CD4-positive, alpha-beta T cell treated with Interleukin-1 beta for 1 hour (primary cell): ENCODE data around the gene TBPL2.
"Not testable (repeated sequence)": the region's sequence is repeated elsewhere in the genome, so short reads cannot be mapped to it uniquely, and the experiment has no call there.

Experiments used
- DNase-seq, 2 donors: peaks; one replicate each; pipeline ENCODE4 v3.0.0-alpha.2; 2020 to 2022

The TBPL2 gene

GRCh38 chr14:55440385-55440784 is at the start of gene TBPL2:
TBPL2 (minus strand) TSS chr14:55440616; CDS start chr14:55440449, 167 bp downstream.
- DNase-seq: no peak

DNA sequence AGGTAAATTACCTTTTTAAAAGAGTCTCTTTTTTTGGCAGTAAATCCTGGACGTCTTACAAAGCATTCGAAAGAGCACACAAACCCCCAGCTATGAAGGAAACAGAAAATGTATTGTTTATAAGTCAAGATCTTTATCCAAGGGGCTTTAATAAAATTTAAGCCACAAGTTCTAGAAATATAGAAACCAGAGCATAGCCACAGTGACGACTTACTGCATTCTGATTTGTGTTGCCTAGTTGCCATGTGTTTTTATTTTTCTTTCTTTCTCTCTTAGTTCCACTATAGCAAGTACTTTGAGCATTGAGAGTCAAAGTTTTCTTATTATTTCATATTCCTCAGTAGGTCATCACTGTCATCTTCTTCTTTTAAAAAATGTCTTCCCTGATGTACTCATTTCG is 47.8 kb upstream of the TBPL2 start:
- DNase-seq: no peak

DNA sequence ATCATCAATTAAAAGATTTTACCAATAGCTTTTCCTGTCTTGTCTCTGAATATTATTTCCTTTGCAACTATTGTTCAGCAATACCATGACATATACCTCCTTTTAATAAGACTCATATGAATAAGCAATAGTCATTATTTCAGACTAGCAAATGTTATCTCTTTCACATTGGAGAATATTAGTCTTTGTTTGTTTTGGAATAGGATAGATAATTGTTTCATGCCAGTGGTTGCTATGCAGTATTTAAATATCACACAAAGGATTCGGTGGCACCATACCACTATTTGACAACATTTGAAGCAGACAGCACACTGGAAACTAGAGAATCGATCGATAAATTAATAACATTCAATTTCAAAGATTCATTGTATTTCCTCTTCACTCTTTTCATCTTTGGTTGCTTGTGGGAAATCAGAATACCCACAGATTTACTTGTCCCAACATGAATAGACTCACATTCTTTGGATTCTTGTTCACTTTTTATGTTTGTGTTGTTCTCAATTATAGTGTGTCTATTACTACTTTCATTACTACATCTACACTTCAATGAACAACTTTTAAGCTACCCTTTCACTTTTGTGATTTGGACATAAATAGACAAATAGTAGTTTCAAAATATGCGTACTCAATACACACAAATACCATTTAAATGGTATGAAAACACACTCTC is 42.7 kb upstream of the TBPL2 start:
- DNase-seq: no peak

- DNase-seq: no peak
These were observed 41.4 kb upstream of the TBPL2 start for GRCh38 chr14:55481769-55482168.

DNA sequence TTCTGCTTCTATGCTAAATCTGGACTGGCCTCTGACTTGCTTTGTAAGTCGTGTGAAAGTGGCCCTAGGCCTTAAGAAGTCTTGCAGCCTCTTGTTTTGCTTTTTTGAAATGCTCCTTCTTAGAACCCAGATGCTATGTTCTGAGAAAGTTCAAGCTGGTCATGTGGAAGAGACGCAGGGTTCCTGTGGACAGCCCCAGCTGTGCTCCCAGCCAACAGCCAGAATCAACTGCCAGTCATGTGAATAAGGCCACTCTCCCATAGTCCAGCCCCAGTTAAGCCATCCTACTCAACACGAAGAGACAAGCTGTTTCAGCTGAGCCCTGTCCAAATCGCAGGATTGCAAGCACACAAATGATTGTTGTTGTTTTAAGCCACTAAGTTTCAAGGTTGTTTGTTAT is 37.3 kb upstream of the TBPL2 start:
- no peak for DNase-seq

- not testable (repeated sequence) for DNase-seq
These were observed 36.0 kb upstream of the TBPL2 start for GRCh38 chr14:55476448-55476847.

- no peak for DNase-seq
These were observed 33.4 kb upstream of the TBPL2 start for GRCh38 chr14:55473786-55474185.

GRCh38 chr14:55470025-55470424 is 29.6 kb upstream of the TBPL2 start:
- DNase-seq: no peak

DNA sequence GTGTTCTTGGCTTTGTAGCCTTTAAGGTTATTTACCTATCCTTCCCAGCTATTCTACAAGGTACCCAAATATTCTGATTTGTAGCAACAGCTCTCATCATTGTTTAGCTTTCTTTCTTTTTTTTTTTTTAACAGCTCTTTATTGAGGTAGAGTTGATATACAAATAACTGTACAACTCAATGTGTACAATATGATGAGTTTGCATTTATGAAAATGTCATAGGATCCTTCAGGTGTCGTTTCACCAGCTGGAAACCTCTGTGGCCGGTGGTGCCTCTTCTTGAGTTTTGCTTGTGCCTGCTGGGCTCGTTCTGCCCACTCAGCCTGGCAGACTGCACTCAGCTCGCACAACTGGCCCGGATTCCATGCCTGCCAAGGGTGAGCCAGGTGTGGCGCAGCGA is 26.9 kb upstream of the TBPL2 start:
- DNase-seq: no peak

DNA sequence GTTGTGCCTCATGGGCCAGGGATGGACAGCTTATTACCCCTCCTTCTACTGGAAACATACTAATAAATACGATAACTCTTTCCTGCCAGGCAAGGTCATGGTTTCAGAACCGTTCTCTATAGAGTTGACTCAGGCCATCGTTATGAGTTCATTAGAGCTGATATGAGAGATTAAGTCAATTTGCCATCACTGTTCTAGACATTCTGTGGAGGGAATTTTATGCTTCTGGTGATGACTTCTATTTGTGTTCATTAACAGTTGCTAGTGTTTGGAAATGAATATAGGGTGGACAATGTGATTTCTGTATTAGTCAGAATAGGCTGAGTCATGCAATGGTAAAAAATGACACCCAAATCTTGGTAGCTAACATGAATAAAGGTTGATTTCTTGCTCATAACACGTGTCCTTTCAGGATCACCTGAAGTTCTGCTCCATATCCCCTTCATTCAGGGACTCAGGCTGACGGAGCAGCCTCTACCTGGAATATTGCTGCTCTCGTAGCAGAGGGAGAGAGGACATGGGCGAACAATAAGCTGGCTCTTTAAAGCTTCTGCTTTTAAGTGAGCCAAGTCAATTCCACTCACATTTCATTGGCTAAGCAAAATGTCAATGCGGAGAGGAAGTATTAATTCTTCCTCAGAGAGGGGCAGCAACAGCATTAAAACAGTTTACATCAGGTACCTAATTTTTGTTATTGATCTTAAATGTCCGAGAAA is 18.5 kb upstream of the TBPL2 start:
- DNase-seq: no peak

DNA sequence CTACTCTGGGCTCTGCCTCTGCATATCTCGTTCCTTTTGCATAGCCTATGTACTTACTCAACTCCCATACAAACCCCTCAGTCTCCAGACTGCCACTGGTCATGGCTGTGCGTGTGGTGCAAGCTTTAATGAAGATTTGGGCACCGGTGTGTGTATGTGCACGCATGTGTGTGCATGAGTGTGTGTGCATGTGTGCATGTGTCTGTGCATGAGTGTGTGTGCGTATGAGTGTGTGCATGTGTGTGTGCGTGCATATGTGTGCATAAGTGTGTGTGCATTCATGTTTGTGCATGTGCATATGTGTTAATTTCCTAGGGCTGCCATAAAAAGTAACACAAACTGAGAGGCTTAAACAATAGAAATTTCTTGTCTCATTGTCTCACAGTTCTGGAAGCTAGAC is 17.1 kb upstream of the TBPL2 start:
- no peak for DNase-seq

DNA sequence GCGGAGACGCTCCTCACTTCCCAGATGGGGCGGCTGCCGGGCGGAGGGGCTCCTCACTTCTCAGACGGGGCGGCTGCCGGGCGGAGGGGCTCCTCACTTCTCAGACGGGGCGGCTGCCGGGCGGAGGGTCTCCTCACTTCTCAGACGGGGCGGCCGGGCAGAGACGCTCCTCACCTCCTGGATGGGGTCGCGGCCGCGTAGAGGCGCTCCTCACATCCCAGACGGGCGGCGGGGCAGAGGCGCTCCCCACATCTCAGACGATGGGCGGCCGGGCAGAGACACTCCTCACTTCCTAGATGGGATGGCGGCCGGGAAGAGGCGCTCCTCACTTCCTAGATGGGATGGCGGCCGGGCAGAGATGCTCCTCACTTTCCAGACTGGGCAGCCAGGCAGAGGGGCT is 16.0 kb upstream of the TBPL2 start:
- DNase-seq: not testable (repeated sequence)

DNA sequence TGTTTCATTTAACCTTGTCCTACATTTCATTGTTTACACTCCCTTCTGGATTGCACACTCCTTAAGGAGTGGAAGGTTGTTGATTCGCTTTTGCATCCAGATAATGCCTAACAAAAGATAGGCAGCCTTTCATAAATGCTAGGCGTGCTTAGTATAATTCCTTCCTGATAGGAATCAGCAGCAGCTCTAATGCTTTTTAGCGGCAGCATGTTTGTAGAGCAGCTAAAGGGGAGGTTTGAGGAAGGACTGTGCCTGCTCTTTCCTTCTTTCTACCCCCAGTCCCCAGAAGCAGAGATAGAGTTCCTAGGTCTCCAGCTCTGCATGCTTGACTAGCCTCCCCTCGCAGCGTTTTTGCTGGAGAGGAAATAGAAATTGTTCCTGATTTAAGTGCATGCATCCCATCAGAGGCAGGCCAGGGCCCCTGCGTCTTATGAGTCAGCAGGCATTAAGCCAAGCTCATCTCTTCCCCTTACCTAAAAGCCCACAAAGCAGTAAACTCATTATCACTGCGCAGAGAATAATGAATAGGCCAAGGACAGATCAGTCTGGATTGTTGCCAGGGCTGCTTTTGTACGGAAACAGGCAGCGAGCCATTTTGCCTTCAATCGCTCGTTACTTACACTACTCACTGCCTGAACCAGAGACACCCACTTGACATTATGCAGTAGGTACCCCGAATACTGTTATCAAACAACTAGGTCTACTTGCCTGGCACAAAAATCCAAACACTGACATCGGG is 14.0 kb upstream of the TBPL2 start:
- DNase-seq: peak in 1 of 2 donors; percentile 15

- DNase-seq: no peak
These were observed 11.5 kb upstream of the TBPL2 start for GRCh38 chr14:55451950-55452349.

GRCh38 chr14:55451398-55451797 is 11.0 kb upstream of the TBPL2 start:
- DNase-seq: no peak

DNA sequence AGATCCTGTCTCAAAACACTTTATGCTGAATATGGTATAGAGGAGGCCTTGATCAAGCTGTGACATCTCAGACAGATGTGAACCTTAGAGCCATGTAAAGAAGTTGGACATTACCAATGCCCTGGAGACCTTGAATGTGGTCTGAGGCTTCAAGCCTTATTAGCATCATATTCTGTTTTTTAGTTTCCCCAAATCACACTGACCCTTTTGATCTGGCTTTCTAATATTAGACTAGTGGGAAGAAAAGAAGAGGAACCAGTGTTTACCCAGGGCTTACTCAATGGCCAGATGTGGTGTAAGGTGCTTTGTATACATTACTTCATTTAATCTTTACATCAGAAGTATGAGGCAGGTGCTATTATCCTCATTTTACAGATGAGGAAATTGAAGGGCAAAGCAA is 10.6 kb upstream of the TBPL2 start:
- DNase-seq: no peak

- no peak for DNase-seq
These were observed 10.1 kb upstream of the TBPL2 start for GRCh38 chr14:55450539-55450938.

DNA sequence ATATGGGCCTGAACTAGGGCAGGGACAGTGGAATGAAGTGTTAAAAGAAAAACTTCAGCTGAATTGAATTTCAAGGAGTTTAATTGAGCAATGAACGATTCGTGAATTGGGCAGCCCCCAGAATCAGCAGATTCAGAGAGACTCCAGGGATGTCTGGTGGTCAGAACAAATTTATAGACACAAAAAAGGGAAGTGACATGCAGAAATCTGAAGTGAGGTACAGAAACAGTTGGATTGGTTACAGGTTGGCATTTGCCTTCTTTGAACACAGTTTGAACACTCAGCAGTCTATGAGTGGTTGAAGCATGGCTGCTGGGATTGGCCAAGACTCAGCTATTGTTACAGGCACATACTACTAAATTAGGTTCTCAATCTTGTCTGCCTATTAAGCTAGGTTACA is 9.7 kb upstream of the TBPL2 start:
- no peak for DNase-seq

DNA sequence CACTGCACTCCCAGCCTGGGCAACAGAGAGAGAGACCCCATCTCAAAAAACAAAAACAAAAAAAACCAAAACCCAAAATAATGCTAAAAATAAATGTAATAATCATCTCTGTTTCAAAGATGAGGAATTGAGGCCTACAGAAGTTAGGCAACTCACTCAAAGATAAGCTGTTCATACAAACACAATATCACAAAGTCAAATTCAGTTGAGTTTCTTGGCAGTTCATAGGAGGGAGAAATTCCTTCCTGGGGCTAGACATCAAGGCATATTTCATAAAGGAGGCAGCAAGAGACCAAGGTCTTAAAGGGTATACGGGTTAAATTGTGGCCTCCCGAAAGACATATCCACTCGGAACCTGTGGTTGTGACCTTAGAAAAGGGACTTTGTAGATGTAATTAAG is 8.7 kb upstream of the TBPL2 start:
- no peak for DNase-seq

DNA sequence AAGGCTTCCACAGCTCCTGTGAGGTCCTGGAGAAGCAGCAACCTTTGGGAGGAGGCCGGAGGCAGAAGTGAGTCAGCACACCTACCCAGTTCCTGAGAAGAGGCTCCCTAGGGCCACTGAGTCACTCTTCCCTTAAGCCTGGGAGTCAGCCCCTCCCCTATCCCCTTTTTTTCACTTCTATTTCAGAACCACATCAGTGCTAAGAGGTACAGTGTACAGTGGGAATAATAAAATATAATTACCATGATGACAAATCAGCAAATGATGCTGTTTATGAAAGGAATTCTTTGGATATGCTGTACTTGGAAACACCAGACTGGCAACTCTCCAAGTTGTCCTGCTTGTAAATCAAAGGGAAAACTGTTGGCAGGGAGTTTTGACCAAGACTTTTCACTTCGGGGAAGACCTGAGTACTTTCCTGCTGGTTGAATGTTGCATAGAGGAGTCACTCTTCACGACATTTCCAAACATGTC is 7.8 kb upstream of the TBPL2 start:
- DNase-seq: no peak

DNA sequence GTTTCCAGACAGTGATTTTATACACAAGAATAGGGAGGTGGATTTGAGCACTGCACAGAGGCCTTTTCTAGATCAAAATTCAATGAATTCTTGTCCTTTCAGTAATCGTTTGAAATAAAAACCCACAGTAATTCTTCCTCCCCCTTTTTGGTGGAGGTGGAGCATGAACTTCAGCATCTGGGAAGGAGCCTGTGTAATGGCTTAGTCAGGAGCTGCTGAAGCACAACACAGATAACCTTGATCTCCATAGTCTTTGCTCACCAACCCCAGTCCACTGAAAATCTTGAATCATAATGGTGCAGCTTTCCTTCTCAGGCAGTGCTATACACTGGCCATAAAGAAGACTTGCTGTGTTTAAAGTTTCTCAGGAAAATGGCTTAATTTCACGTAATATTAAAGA is 6.4 kb upstream of the TBPL2 start:
- no peak for DNase-seq

- DNase-seq: peak; percentile 23 to 58
These were observed 5.8 kb upstream of the TBPL2 start for GRCh38 chr14:55446127-55446736.

GRCh38 chr14:55441286-55441685 is 870 bp upstream of the TBPL2 start:
- no peak for DNase-seq
